HG03108 (cell line): ENCODE data around the gene RBPJL.
"Not testable (repeated sequence)": the region's sequence is repeated elsewhere in the genome, so short reads cannot be mapped to it uniquely, and the experiment has no call there.

ENCODE experiments used
- ATAC-seq: cut with Tn5 transposase; IDR thresholded peaks from one replicate; pipeline ENCODE4 v1.9.1; 2021; ENCODE audit warnings: moderate library complexity; ENCODE audit not compliant: unreplicated experiment

RBPJL gene

GRCh38 chr20:45341579-45341938, 34.9 kb downstream of the RBPJL start:
- no peak for ATAC-seq

- no peak for ATAC-seq
Observed at GRCh38 chr20:45341939-45342854, 35.6 kb downstream of the RBPJL start.

- no peak for ATAC-seq
Observed at GRCh38 chr20:45342855-45343531, 36.4 kb downstream of the RBPJL start.

GRCh38 chr20:45343532-45344167, 37.0 kb downstream of the RBPJL start:
- no peak for ATAC-seq

GRCh38 chr20:45344168-45344860, 37.7 kb downstream of the RBPJL start:
- ATAC-seq, result no peak

- ATAC-seq, result no peak
Observed at GRCh38 chr20:45345104-45345936, 38.7 kb downstream of the RBPJL start.

- ATAC-seq, result no peak
Observed at GRCh38 chr20:45346291-45346718, 39.7 kb downstream of the RBPJL start.

GRCh38 chr20:45346851-45347250, 40.2 kb downstream of the RBPJL start:
- ATAC-seq, result no peak

- ATAC-seq, result no peak
Observed at GRCh38 chr20:45347297-45347935, 40.8 kb downstream of the RBPJL start.

- ATAC-seq, result no peak
Observed at GRCh38 chr20:45347936-45348778, 41.5 kb downstream of the RBPJL start, which contains the start of gene SDC4. Gene SDC4 (minus strand): TSS chr20:45348424. CDS start chr20:45348384, 40 bp downstream.

GRCh38 chr20:45350217-45350616, 43.6 kb downstream of the RBPJL start:
- ATAC-seq, result no peak

- not testable (repeated sequence) for ATAC-seq
Observed at GRCh38 chr20:45350795-45351194, 44.2 kb downstream of the RBPJL start.

GRCh38 chr20:45352729-45353128, 46.1 kb downstream of the RBPJL start:
- no peak for ATAC-seq

GRCh38 chr20:45353746-45354145, 47.1 kb downstream of the RBPJL start:
- ATAC-seq, result no peak

GRCh38 chr20:45354423-45355208, 48.0 kb downstream of the RBPJL start:
- no peak for ATAC-seq

GRCh38 chr20:45355209-45356084, 48.8 kb downstream of the RBPJL start:
- no peak for ATAC-seq
